Measurements from ENCODE around the gene SUGP2. TPM values are rescaled to one million over a fixed set of nuclear protein-coding genes. Genes with fewer than 3 reads are reported as not detected.
A peak's percentile ranks its signal among the peaks of the same experiment; 100 is the strongest.

SUGP2 gene
- total and polyA plus RNA-seq, 9 of the 15 experiments (the other 6 are each of a cell fraction or from before 2014, with no cell fraction given), result 13.1 to 101 (median 63.1) TPM

DNA sequence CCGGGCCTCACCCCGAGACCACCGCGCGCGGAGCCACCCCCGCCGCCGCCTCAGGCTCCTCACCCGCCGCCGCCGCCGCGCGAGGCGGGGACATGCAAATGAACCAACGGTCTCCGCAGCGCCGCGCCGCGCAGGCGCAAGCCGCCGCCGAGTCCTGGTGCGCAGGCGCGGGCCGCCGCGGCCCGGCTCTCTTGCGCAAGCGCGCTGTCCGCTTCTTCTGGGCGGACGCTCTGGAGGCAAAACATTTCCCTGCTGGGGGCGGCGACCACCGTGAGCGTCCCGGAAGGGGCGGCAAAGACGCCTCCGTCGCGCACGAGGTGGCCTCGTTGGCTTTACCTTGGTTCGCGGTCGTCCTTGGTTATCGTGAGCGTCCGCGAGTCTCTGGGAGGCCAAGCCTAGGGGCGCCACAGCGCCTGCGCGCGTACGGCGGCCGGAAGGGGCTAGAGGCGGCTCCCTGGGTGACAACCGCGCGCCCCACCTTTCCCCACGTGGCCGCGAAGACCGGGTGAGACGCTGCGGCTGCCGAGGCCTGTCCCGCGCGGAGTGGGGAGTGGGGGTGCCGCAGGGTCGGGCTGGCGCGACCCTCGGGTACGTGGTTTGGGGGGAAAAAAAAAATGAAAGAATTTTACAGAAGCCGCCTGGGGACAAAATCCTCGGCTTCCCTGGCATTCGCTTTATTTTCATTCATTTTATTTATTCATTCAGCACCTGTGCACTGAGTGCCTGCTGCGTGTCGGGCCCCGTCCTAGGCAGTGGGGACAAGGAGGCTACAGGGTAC is at the start of gene SUGP2, which contains the start of gene ARMC6 (continued):
- no peak for TF ChIP-seq ZNF140 (CRISPR knock-in tag; IDR thresholded peaks at IDR 0.05)
- peak in 1 of 2 experiments; percentile 46; a peak in 2 of 4 replicates for TF ChIP-seq TEAD1 (CRISPR knock-in tag; IDR thresholded peaks at IDR 0.05)
- no peak for TF ChIP-seq ZNF174 (CRISPR knock-in tag; IDR thresholded peaks at IDR 0.05)
- TF ChIP-seq ZNF12 (CRISPR knock-in tag; IDR thresholded peaks at IDR 0.05), result peak; percentile 45; the same call in 1 of the 2 replicates
- peak; percentile 92 for TF ChIP-seq CEBPG (CRISPR knock-in tag; IDR thresholded peaks at IDR 0.05)
- peak; percentile 48 to 95; a peak in 3 of 4 replicates for TF ChIP-seq CEBPG (tag; conservative IDR thresholded peaks at IDR 0.05 in 1 of 2, IDR thresholded peaks at IDR 0.05 in 1 of 2)
- peak; percentile 88 to 96 for TF ChIP-seq SIN3A (IDR thresholded peaks at IDR 0.05; ENCODE audit: borderline replicate concordance in 2 of 2, control insufficient read depth in 1 of 2, low read depth in 2 of 2, low read length in 2 of 2)
- TF ChIP-seq NR1H2 (CRISPR knock-in tag; IDR thresholded peaks at IDR 0.05), result no peak
- TF ChIP-seq, protein P1, sequence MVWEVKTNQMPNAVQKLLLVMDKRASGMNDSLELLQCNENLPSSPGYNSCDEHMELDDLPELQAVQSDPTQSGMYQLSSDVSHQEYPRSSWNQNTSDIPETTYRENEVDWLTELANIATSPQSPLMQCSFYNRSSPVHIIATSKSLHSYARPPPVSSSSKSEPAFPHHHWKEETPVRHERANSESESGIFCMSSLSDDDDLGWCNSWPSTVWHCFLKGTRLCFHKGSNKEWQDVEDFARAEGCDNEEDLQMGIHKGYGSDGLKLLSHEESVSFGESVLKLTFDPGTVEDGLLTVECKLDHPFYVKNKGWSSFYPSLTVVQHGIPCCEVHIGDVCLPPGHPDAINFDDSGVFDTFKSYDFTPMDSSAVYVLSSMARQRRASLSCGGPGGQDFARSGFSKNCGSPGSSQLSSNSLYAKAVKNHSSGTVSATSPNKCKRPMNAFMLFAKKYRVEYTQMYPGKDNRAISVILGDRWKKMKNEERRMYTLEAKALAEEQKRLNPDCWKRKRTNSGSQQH (CRISPR knock-in tag; IDR thresholded peaks at IDR 0.05), result no peak
- no peak for TF ChIP-seq RUNX1 (IDR thresholded peaks at IDR 0.05; ENCODE audit: low read depth)
- peak; percentile 64; the same call in 1 of the 2 replicates for TF ChIP-seq CBFB (CRISPR knock-in tag; IDR thresholded peaks at IDR 0.05)
- no peak for TF ChIP-seq MTF1 (CRISPR knock-in tag; IDR thresholded peaks at IDR 0.05; ENCODE audit: borderline replicate concordance)
- TF ChIP-seq, protein P2, sequence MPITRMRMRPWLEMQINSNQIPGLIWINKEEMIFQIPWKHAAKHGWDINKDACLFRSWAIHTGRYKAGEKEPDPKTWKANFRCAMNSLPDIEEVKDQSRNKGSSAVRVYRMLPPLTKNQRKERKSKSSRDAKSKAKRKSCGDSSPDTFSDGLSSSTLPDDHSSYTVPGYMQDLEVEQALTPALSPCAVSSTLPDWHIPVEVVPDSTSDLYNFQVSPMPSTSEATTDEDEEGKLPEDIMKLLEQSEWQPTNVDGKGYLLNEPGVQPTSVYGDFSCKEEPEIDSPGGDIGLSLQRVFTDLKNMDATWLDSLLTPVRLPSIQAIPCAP (CRISPR knock-in tag; IDR thresholded peaks at IDR 0.05; ENCODE audit: borderline replicate concordance), result no peak
- TF ChIP-seq, protein P3, sequence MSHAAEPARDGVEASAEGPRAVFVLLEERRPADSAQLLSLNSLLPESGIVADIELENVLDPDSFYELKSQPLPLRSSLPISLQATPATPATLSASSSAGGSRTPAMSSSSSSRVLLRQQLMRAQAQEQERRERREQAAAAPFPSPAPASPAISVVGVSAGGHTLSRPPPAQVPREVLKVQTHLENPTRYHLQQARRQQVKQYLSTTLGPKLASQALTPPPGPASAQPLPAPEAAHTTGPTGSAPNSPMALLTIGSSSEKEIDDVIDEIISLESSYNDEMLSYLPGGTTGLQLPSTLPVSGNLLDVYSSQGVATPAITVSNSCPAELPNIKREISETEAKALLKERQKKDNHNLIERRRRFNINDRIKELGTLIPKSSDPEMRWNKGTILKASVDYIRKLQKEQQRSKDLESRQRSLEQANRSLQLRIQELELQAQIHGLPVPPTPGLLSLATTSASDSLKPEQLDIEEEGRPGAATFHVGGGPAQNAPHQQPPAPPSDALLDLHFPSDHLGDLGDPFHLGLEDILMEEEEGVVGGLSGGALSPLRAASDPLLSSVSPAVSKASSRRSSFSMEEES (CRISPR knock-in tag; IDR thresholded peaks at IDR 0.05), result no peak
- TF ChIP-seq MIER1 (IDR thresholded peaks at IDR 0.05; ENCODE audit: low read depth), result peak; percentile 52; the same call in 1 of the 2 replicates
- TF ChIP-seq GATA2 (CRISPR knock-in tag; IDR thresholded peaks at IDR 0.05), result no peak
- TF ChIP-seq HNRNPK (IDR thresholded peaks at IDR 0.05; ENCODE audit: low read depth, low read length, poor library complexity, severe bottlenecking), result no peak
- no peak; the same call in 1 of the 2 replicates for TF ChIP-seq MBD2 (IDR thresholded peaks at IDR 0.05; ENCODE audit: borderline replicate concordance, low read depth)
- peak; percentile 10 for TF ChIP-seq SETDB1 (IDR thresholded peaks at IDR 0.05; ENCODE audit: low read length)
- no peak for TF ChIP-seq ZNF23 (CRISPR knock-in tag; IDR thresholded peaks at IDR 0.05)
- no peak for TF ChIP-seq ZNF707 (CRISPR knock-in tag; conservative IDR thresholded peaks at IDR 0.05)
- no peak for TF ChIP-seq ZNF282 (CRISPR knock-in tag; IDR thresholded peaks at IDR 0.05)
- TF ChIP-seq, protein P4, sequence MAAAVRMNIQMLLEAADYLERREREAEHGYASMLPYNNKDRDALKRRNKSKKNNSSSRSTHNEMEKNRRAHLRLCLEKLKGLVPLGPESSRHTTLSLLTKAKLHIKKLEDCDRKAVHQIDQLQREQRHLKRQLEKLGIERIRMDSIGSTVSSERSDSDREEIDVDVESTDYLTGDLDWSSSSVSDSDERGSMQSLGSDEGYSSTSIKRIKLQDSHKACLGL (CRISPR knock-in tag; IDR thresholded peaks at IDR 0.05; ENCODE audit: borderline replicate concordance, poor library complexity, severe bottlenecking), result peak; percentile 95

Data from K562 (cell line).